ENCODE data around the gene CA4.

CA4 gene

GRCh38 chr17:60155427-60155814, 5.6 kb downstream of the CA4 start:
- no peaks in the 10 kb centered on the region for H3K9me3 Mint-ChIP-seq
- H3K36me3 Mint-ChIP-seq = no peaks in the 10 kb centered on the region
- peak overlapping the region; percentile 1 for H3K27ac Mint-ChIP-seq
- DNase-seq (no peak), ATAC-seq (replicated peaks) (no peak)
- peaks cover 4 to 16% of the 10 kb centered on the region in 2 donors for H3K4me1 Mint-ChIP-seq
- H3K27me3 Mint-ChIP-seq = peaks cover 57 to 71% of the 10 kb centered on the region in 2 donors
- H3K4me3 Mint-ChIP-seq = no peak overlapping the region

- no peak for DNase-seq
- peaks cover 6 to 16% of the 10 kb centered on the region in 2 donors for H3K4me1 Mint-ChIP-seq
- H3K4me3 Mint-ChIP-seq = no peak overlapping the region
- no peak for ATAC-seq (replicated peaks)
- no peak overlapping the region for H3K27ac Mint-ChIP-seq
- peaks cover 57 to 71% of the 10 kb centered on the region in 2 donors for H3K27me3 Mint-ChIP-seq
- no peaks in the 10 kb centered on the region for H3K9me3 Mint-ChIP-seq
- no peaks in the 10 kb centered on the region for H3K36me3 Mint-ChIP-seq
Measured at GRCh38 chr17:60155815-60156214, 6.0 kb downstream of the CA4 start.

- DNase-seq = no peak
- no peak overlapping the region for H3K27ac Mint-ChIP-seq
- no peak overlapping the region for H3K4me3 Mint-ChIP-seq
- H3K36me3 Mint-ChIP-seq = no peaks in the 10 kb centered on the region
- no peak for ATAC-seq (replicated peaks)
- peaks cover 12 to 16% of the 10 kb centered on the region in 2 donors for H3K4me1 Mint-ChIP-seq
- peaks cover 55 to 71% of the 10 kb centered on the region in 2 donors for H3K27me3 Mint-ChIP-seq
- H3K9me3 Mint-ChIP-seq = no peaks in the 10 kb centered on the region
Measured at GRCh38 chr17:60156746-60157145, 7.0 kb downstream of the CA4 start.

DNA sequence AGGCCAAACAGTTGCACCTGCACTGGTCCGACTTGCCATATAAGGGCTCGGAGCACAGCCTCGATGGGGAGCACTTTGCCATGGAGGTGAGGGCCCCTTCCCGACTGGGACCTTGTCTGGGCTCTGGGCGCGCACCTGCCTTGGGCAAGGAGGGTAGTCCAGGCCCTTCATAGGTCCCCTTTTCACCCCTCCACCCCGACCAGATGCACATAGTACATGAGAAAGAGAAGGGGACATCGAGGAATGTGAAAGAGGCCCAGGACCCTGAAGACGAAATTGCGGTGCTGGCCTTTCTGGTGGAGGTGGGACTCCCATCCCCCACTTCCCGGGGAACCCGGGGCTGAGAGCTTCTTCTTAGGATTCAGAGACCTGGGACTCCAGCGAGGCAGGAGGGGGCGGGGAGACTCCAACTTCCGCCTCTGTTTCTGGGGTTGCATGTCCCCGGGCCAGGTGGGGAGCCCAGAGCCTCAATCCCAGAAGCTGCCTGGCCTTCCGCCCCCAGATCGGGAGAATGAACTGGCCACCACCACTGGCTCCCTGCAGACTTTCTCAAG, 7.8 kb downstream of the CA4 start:
- H3K4me3 Mint-ChIP-seq = no peak overlapping the region
- no peak for DNase-seq
- H3K27me3 Mint-ChIP-seq = peaks cover 55 to 71% of the 10 kb centered on the region in 2 donors
- peak overlapping the region; percentile 26 for H3K27ac Mint-ChIP-seq
- no peak for ATAC-seq (replicated peaks)
- no peaks in the 10 kb centered on the region for H3K36me3 Mint-ChIP-seq
- H3K4me1 Mint-ChIP-seq = peaks cover 12 to 17% of the 10 kb centered on the region in 2 donors
- no peaks in the 10 kb centered on the region for H3K9me3 Mint-ChIP-seq

GRCh38 chr17:60158751-60159478, 9.1 kb downstream of the CA4 start:
- ATAC-seq (replicated peaks) (no peak), DNase-seq (no peak)
- no peak overlapping the region for H3K27ac Mint-ChIP-seq
- H3K36me3 Mint-ChIP-seq = no peaks in the 10 kb centered on the region
- peaks cover 50 to 69% of the 10 kb centered on the region in 2 donors for H3K27me3 Mint-ChIP-seq
- H3K4me3 Mint-ChIP-seq = no peak overlapping the region
- H3K4me1 Mint-ChIP-seq = peaks cover 14 to 17% of the 10 kb centered on the region in 2 donors
- H3K9me3 Mint-ChIP-seq = no peaks in the 10 kb centered on the region

DNA sequence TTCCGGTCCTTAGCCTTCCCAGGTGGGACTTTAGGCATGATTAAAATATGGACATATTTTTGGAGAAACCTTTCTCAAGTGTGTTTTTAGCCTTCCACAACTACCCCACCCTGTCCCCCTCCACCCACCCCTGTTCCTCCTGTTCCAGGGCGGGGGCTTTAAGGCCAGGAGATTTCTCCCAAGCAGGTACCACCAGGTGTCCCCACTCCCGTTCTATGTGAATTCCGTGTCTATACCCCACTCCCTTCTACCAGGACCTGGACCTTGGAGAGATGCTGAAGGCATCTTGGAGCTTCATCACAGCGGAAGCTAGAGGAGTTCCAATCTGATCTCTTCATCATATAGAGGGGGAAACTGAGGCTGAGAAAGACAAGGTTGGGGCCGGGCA, 9.7 kb downstream of the CA4 start:
- Mint-ChIP-seq H3K27me3 (peaks cover 55 to 72% of the 10 kb centered on the region in 2 donors), H3K27ac (peak overlapping the region; percentile 47), H3K4me3 (no peak overlapping the region), H3K4me1 (peaks cover 14 to 17% of the 10 kb centered on the region in 2 donors), H3K36me3 (no peaks in the 10 kb centered on the region), H3K9me3 (no peaks in the 10 kb centered on the region)
- no peak for ATAC-seq (replicated peaks)
- no peak for DNase-seq

DNA sequence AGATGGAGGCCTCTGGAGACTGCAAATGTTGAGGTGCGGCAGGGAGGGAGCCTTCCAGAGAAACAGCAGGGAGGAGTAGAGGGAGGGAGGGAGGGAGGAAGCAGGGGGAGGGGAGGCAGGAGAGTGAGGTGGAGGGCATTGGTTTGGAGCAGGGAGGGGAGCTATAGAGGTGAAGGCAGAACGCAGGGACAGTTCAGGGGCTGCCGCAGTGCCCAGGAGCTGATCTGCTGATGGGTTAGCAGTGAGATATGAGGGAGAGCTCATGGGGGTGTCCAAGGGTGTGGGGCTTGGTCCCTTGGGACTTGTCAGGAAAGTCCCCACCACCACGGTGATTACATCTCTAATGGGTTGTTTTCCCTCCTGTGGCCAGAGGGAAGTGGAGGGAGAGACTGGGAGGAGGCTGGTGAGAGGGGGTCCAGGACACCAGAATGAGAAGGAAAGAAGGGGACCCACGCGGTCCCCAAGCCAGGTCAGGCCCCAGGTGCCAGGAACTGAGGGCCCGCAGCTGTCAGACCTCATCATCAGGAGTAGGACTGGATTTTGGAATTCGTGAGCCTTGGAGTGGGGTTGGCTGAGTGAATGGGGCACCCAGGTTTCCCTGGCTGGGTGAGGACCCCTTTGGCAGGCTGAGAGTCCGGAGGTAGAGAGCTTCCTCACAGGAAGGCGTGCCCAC, 11.2 kb downstream of the CA4 start:
- DNase-seq (no peak), ATAC-seq (replicated peaks) (no peak)
- no peaks in the 10 kb centered on the region for H3K9me3 Mint-ChIP-seq
- peaks cover 15 to 25% of the 10 kb centered on the region in 2 donors for H3K4me1 Mint-ChIP-seq
- peaks cover 49 to 62% of the 10 kb centered on the region in 2 donors for H3K27me3 Mint-ChIP-seq
- no peak overlapping the region for H3K4me3 Mint-ChIP-seq
- no peak overlapping the region for H3K27ac Mint-ChIP-seq
- no peaks in the 10 kb centered on the region for H3K36me3 Mint-ChIP-seq

DNA sequence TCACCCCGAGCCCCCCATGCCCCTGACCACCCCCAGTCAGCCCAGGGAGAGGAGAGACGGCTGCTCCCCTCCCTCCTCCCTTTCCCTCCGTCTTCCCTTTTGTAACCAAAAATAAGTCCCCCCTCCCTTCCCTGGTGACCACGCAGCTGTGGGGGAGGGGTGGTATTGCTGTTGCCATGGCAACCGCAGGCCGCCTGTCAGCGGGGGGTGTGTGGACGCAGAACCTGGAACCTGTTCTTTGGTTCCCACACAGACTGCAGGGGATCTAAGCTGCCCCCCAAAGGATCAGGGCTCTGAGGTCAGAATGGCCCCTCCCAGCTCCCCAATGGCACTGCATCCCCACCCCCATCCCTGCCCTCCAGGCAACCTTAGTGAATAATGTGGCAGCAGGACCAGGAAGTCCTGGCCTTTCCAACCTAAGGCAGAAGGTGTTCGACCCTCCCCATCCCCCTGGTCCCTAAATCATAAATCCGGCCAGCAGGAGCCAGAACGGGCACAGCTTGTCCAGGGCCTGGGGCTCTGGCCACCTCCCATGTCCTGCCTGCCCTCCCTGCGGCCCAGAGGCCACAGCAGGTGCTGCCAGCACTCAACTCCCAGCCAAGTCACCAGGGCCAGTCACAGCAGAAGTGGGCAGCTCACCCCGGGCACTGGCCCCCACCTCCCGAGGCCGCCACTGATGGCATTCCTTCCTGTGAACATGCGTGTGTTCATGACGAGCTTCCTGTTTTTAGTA, 12.0 kb downstream of the CA4 start:
- no peak for DNase-seq
- Mint-ChIP-seq H3K4me3 (no peak overlapping the region), H3K4me1 (peaks cover 15 to 28% of the 10 kb centered on the region in 2 donors), H3K9me3 (no peaks in the 10 kb centered on the region), H3K36me3 (no peaks in the 10 kb centered on the region), H3K27ac (peak overlapping the region; percentile 87), H3K27me3 (peaks cover 46 to 54% of the 10 kb centered on the region in 2 donors)
- ATAC-seq (replicated peaks) = no peak

DNA sequence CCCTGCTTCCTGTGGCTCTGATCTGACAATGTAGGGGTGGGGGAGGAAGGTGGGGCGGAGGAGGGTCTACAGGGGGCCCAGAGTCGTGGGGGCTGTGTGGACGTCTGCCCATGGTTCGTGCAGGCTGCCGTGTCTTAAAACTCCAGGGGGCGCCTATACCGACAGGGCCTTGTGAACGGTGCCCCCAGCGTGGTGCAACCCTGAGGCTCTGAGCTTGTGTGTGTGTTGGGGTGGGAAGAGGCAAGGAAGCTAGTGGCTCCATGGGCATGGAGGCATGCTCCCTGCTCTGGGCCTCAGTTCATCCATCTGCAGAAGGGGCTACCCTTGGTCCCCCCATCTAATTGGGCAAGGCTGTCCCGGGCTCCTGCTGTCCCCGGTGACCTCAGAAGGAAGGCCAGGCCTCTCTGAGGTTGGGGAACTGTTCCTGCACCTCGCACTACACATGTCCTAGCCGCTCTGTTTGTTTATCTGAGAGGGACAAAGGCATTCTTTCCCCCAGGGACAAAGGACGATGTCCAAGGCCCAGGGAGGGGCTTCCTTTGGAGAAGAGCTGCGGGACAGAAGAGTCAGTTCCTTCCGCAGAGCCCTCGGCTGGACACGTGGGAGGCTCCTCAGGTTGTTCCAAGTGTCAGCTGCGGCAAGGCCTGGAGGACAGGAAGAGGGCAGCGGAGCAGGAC, 13.5 kb downstream of the CA4 start:
- Mint-ChIP-seq H3K36me3 (no peaks in the 10 kb centered on the region), H3K4me1 (peaks cover 21 to 33% of the 10 kb centered on the region in 2 donors), H3K27me3 (peaks cover 44 to 60% of the 10 kb centered on the region in 2 donors), H3K4me3 (no peak overlapping the region), H3K27ac (no peak overlapping the region), H3K9me3 (no peaks in the 10 kb centered on the region)
- no peak for DNase-seq
- ATAC-seq (replicated peaks) = no peak

- no peak for ATAC-seq (replicated peaks)
- H3K27ac Mint-ChIP-seq = no peak overlapping the region
Measured at GRCh38 chr17:60164164-60164563, 14.4 kb downstream of the CA4 start.

DNA sequence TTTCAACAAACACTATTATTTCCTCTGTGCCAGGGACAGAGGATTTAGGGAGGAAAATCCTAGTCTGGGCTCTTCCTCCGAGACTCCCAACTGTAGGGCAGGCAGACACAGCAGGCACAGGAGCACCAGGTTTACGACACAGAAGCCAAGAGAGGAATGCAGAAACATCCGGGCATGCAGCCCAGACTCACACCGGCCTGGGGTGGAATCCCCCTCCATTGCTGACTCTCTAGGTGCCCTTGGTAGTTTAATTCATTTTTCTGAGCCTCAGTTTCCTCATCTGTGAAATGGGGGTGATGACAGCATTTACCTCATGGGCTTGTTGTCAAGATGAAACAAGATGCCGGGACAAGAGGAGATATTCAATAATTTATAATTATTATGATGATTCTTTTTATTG, 14.9 kb downstream of the CA4 start:
- Mint-ChIP-seq H3K4me3 (no peak overlapping the region), H3K9me3 (no peaks in the 10 kb centered on the region), H3K4me1 (peaks cover 21 to 33% of the 10 kb centered on the region in 2 donors), H3K27me3 (peaks cover 41 to 57% of the 10 kb centered on the region in 2 donors), H3K27ac (no peak overlapping the region), H3K36me3 (no peaks in the 10 kb centered on the region)
- DNase-seq (no peak), ATAC-seq (replicated peaks) (no peak)

More at GRCh38 chr17:60164164-60164563, 14.4 kb downstream of the CA4 start:
- Mint-ChIP-seq H3K9me3 (no peaks in the 10 kb centered on the region), H3K4me1 (peaks cover 21 to 33% of the 10 kb centered on the region in 2 donors), H3K4me3 (no peak overlapping the region), H3K27me3 (peaks cover 44 to 60% of the 10 kb centered on the region in 2 donors), H3K36me3 (no peaks in the 10 kb centered on the region)
- DNase-seq = no peak

GRCh38 chr17:60165223-60165622, 15.4 kb downstream of the CA4 start:
- peaks cover 18 to 37% of the 10 kb centered on the region in 2 donors for H3K4me1 Mint-ChIP-seq
- no peak for ATAC-seq (replicated peaks)
- no peak overlapping the region for H3K4me3 Mint-ChIP-seq
- H3K36me3 Mint-ChIP-seq = no peaks in the 10 kb centered on the region
- H3K27me3 Mint-ChIP-seq = peaks cover 35 to 52% of the 10 kb centered on the region in 2 donors
- DNase-seq = no peak
- no peaks in the 10 kb centered on the region for H3K9me3 Mint-ChIP-seq
- H3K27ac Mint-ChIP-seq = no peak overlapping the region

DNA sequence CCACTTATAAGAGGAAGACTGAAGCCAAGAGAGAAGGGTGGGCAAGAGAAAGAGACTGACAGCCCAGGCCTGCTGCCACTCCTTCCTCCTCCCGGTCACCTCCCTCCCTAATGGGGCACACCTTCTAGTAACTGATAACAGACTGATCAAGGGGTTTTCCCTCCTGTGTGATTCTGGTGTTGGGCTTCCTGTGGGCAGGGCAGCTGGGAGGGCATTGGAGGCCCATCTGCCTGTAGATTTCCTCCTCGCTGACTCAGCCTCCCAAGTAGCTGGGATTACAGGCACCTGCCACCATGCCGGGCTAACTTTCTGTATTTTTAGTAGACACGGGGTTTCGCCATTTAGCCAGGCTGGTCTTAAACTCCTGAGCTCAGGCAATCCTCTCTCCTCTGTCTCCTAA, 16.2 kb downstream of the CA4 start:
- ATAC-seq (replicated peaks) = peak; percentile 69 to 73
- Mint-ChIP-seq H3K27ac (no peak overlapping the region), H3K4me3 (no peak overlapping the region), H3K36me3 (no peaks in the 10 kb centered on the region), H3K9me3 (no peaks in the 10 kb centered on the region), H3K4me1 (peaks cover 17 to 35% of the 10 kb centered on the region in 2 donors), H3K27me3 (peaks cover 28 to 44% of the 10 kb centered on the region in 2 donors)
- no peak for DNase-seq

All from stimulated activated naive B cell treated with anti-CD40 and anti-IgM and Interleukin-4, amounts not matched to agents 10 μg/mL and 1 μg/mL and 100 μg/mL, for 72 hours (primary cell).